Prostate gland (tissue), 2 donors: ENCODE data around the gene PPP3R1.

Experiments used
- CTCF ChIP-seq, 4 experiments: fragments of 200-600 bp in 2 of 4; fragments of 450-650 bp in 2 of 4; sonication (generic) in 2 of 4; IDR thresholded peaks; 1 replicate in 3 of 4; 2 replicates in 1 of 4; pipeline ENCODE4 v1.5.1; 2016 to 2019; ENCODE audit warnings: antibody characterized with exemption in 4 of 4, mild to moderate bottlenecking in 2 of 4, moderate library complexity in 2 of 4
- POLR2A ChIP-seq: fragments of 450-650 bp; IDR thresholded peaks from one replicate; pipeline ENCODE4 v1.6.1; 2016; ENCODE audit warnings: antibody characterized with exemption, mild to moderate bottlenecking
- POLR2AphosphoS5 ChIP-seq: sonication (generic); formaldehyde crosslinking; IDR thresholded peaks from one replicate; pipeline ENCODE4 v1.6.1; 2017; ENCODE audit warnings: antibody characterized with exemption

DNA sequence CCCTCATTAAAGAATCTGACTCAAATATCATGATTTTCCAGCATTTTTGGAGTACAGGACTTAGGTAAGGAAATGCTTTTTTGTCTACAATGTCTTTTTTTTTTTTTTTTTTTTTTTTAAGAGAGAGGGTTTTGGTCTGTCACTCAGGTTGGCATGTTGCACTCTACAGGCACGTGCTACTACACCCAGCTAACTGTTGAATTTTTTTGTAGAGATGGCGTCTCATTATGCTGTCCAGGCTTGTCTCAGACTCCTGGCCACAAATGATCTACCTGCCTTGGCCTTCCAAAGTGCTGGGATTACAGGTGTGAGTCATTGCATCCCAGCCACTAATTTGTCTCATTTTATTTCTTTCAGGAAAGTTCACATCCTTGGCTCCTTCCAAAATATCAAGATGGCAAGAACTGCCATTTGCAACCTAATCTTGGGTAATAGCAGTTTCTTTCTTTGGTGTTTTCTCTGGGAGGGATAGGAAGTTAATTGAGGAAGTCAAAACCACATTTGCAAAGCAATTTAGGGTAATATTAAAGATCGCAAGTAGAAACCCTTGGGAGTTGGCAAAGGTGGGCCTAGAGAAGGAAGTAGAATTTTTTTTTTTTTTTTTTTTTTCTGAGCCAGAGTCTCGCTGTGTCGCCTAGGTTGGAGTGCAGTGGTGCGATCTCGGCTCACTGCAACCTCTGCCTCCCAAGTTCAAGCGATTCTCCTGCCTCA, 79.2 kb downstream of the PPP3R1 start:
- TF ChIP-seq CTCF (IDR thresholded peaks at IDR 0.05) (no peak), POLR2AphosphoS5 (no peak), POLR2A (no peak)
